GM12878 (cell line): Measurements from ENCODE around the gene TADA3. TPM values are rescaled to one million over a fixed set of nuclear protein-coding genes. Genes with fewer than 3 reads are reported as not detected.

ENCODE experiments used
- ATAC-seq: fragments of 200-7000 bp; cut with Tn5 transposase; 3 replicates; pipeline ENCODE4 v1.9.1; 2020; ENCODE audit warnings: mild to moderate bottlenecking, moderate library complexity
- BruUV-seq: library from RNA; stranded (reverse); fragments of 400-500 nt; replicated peaks from 2 replicates; lab custom pipeline; 2021; lab: Mats Ljungman, UMichigan
- CTCF ChIA-PET: fragments of 300-600 bp; sonication (Branson Sonifier 250); formaldehyde crosslinking; extraction: SDS; loops from one replicate; lab custom pipeline; 2021; ENCODE audit warnings: inconsistent platforms; lab: Yijun Ruan, JAX
- POLR2A ChIA-PET: fragments of 350-600 bp; formaldehyde crosslinking; extraction: SDS; loops from one replicate; lab custom pipeline; 2021; ENCODE audit warnings: inconsistent platforms; lab: Charles Lee
- RAD21 ChIA-PET: fragments of 300-600 bp; sonication (Branson Sonifier 250); formaldehyde crosslinking; loops from one replicate; lab custom pipeline; 2023; ENCODE audit warnings: antibody characterized with exemption; ENCODE audit not compliant: unreplicated experiment; lab: Charles Lee
- SMC1A ChIA-PET: fragments of 300-600 bp; sonication (Branson Sonifier 250); formaldehyde crosslinking; loops from one replicate; lab custom pipeline; 2023; ENCODE audit not compliant: unreplicated experiment, uncharacterized antibody; lab: Charles Lee
- DNase-seq: peaks from one replicate; pipeline ENCODE4 v3.0.0-alpha.2; 2011; ENCODE audit warnings: low read depth, low spot score
- FAIRE-seq: peaks from 3 replicates; lab custom pipeline; 2011; peaks lifted over from hg19 to GRCh38; lab: Jason Lieb, UNC
- H2AFZ ChIP-seq: 2 replicates; pipeline ENCODE4 v1.6.0; 2011; ENCODE audit warnings: low read depth, low read length, control low read depth; ENCODE audit not compliant: control insufficient read depth
- H3K27ac ChIP-seq: 2 replicates; pipeline ENCODE4 v1.5.1; 2011; ENCODE audit warnings: control low read depth; ENCODE audit not compliant: control insufficient read depth, insufficient read depth
- H3K27me3 ChIP-seq, 2 experiments: replicated peaks in 1 of 2; 2 replicates each; pipeline versions ENCODE4 v1.6.0 to v1.6.1; 2011; ENCODE audit warnings: low read length in 1 of 2; ENCODE audit not compliant: control insufficient read depth in 2 of 2, insufficient read depth in 2 of 2
- H3K36me3 ChIP-seq, 2 experiments: 2 replicates each; pipeline ENCODE4 v1.5.1; 2011; ENCODE audit warnings: low read length in 1 of 2; ENCODE audit not compliant: control insufficient read depth in 2 of 2, insufficient read depth in 2 of 2
- H3K4me1 ChIP-seq: 2 replicates; pipeline ENCODE4 v1.6.1; 2011; ENCODE audit warnings: mild to moderate bottlenecking, low read length, moderate library complexity, mixed read lengths; ENCODE audit not compliant: control insufficient read depth, insufficient read depth
- H3K4me2 ChIP-seq: 2 replicates; pipeline ENCODE4 v1.6.0; 2011; ENCODE audit warnings: control low read depth; ENCODE audit not compliant: control insufficient read depth, insufficient read depth
- H3K4me3 ChIP-seq: fragments of 200-600 bp; sonication (generic); 2 replicates; pipeline ENCODE4 v1.5.1; 2016
- H3K79me2 ChIP-seq: 2 replicates; pipeline ENCODE4 v1.6.0; 2011; ENCODE audit warnings: low read length; ENCODE audit not compliant: control insufficient read depth, insufficient read depth
- H3K9ac ChIP-seq: 2 replicates; pipeline ENCODE4 v1.8.0; 2011; ENCODE audit warnings: low read length, control low read depth, mixed read lengths; ENCODE audit not compliant: control insufficient read depth, insufficient read depth
- H3K9me3 ChIP-seq: replicated peaks from 3 replicates; pipeline ENCODE4 v1.5.1; 2011; ENCODE audit warnings: mild to moderate bottlenecking, low read length; ENCODE audit not compliant: control insufficient read depth, insufficient read depth
- H4K20me1 ChIP-seq: 2 replicates; pipeline ENCODE4 v1.6.0; 2011; ENCODE audit not compliant: control insufficient read depth, insufficient read depth
- ETV6 ChIP-seq, 2 experiments: fragments of 450-650 bp in 1 of 2; IDR thresholded peaks in 1 of 2; conservative IDR thresholded peaks in 1 of 2; 2 replicates each; pipeline ENCODE4 v1.6.1; 2014; ENCODE audit warnings: antibody characterized with exemption in 1 of 2, borderline replicate concordance in 1 of 2, low read depth in 1 of 2, mild to moderate bottlenecking in 1 of 2, moderate library complexity in 1 of 2
- FOS ChIP-seq: IDR thresholded peaks from 3 replicates; pipeline ENCODE4 v1.6.1; 2011; ENCODE audit warnings: borderline replicate concordance; ENCODE audit not compliant: insufficient read length; ENCODE audit errors: extremely low read depth
- KDM1A ChIP-seq: fragments of 200-600 bp; sonication (generic); IDR thresholded peaks from 2 replicates; pipeline ENCODE4 v1.6.1; 2016; ENCODE audit warnings: borderline replicate concordance
- MLLT1 ChIP-seq: fragments of 450-650 bp; IDR thresholded peaks from 2 replicates; pipeline ENCODE4 v1.6.1; 2016; ENCODE audit warnings: mild to moderate bottlenecking
- ZNF592 ChIP-seq: fragments of 450-650 bp; IDR thresholded peaks from 2 replicates; pipeline ENCODE4 v1.6.1; 2017; ENCODE audit warnings: mild to moderate bottlenecking, moderate library complexity
- WGBS: methylation state at CpG from one replicate; pipeline ENCODE4 v1.1.6; 2016; ENCODE audit warnings: low lambda C conversion rate; ENCODE audit not compliant: insufficient replicate concordance, insufficient coverage; ENCODE audit errors: missing lambda C conversion rate; 5-methylcytosine and 5-hydroxymethylcytosine counted together
- in situ Hi-C: fragments of 300-500 bp; cut with MboI; formaldehyde crosslinking; loops from 9 replicates; pipeline ENCODE4 v1.14.3; 2018; ENCODE audit warnings: mixed read lengths
- intact Hi-C: fragments of 100-400 bp; cut with micrococcal nuclease; formaldehyde crosslinking; loops from one replicate; pipeline ENCODE4 v1.14.2; 2022; ENCODE audit not compliant: unreplicated experiment
- polyA plus RNA-seq, 11 experiments: library from polyadenylated mRNA; depleted of rRNA in 4 of 11; unstranded in 6 of 11; stranded (reverse) in 5 of 11; fragments of >200 nt; fragmentation: Nextera tagmentation in 4 of 11; fragmentation: Illumina TruSeq in 1 of 11; extraction: Ambion mirVana in 4 of 11; extraction: Trizol in 1 of 11; gene quantifications; 1 replicate in 1 of 11; 2 replicates in 10 of 11; pipeline versions ENCODE4 v1.2.1 to v1.2.3, GENCODE V29; 2011 to 2016; ENCODE audit warnings: inconsistent platforms in 2 of 11, missing spikeins in 2 of 11, low read depth in 1 of 11
- total RNA-seq, 4 experiments: library from RNA; depleted of rRNA in 3 of 4; stranded (reverse); fragments of >200 nt in 3 of 4; fragmentation: Illumina TruSeq in 1 of 4; extraction: Trizol in 1 of 4; gene quantifications; 2 replicates each; pipeline versions ENCODE4 v1.2.1 to v1.2.3, GENCODE V29; 2013 to 2021

TADA3 gene
- total and polyA plus RNA-seq, 10 of the 15 experiments (the other 5 are each of a cell fraction or from before 2014, with no cell fraction given): 2.6 to 71.2 (median 51.0) TPM

- in situ Hi-C loops: no loop called here
- no peaks in the 10 kb centered on the region for H4K20me1 ChIP-seq
- ATAC-seq: peak; percentile 35
- DNase-seq: no peak
- ChIA-PET RAD21 (interaction anchor here (0.6 to 3.1 kb wide), 6 partner anchors 15 to 182 kb away, joined by 3 to 11 read pairs (median 6); partner anchors contain the start of genes ARPC4, BRPF1 and TADA3), CTCF (interaction anchor here (0.5 to 3.2 kb wide), 3 partner anchors 18 to 48 kb away, joined by 3 to 24 read pairs (median 4); partner anchors contain the start of genes ARPC4, BRPF1 and TADA3)
- H3K4me3 ChIP-seq: peak overlapping the region; percentile 88
- TF ChIP-seq ETV6 (conservative IDR thresholded peaks at IDR 0.05 in 1 of 2, IDR thresholded peaks at IDR 0.05 in 1 of 2; ENCODE audit: borderline replicate concordance in 1 of 2, low read depth in 1 of 2): no peak
- TF ChIP-seq KDM1A: no peak
- TF ChIP-seq ZNF592: no peak
- no peak for TF ChIP-seq FOS
- no peak for TF ChIP-seq MLLT1
- TF ChIP-seq, all 136 proteins: peak for 0
- no TSS peak for BruUV-seq
- H2AFZ ChIP-seq: peak overlapping the region; percentile 99
- peaks cover 15% of the 10 kb centered on the region for H3K79me2 ChIP-seq
- intact Hi-C loops: loop anchor here (1.0 kb wide), 1 partner anchor 42 kb away; the partner anchor contains the start of gene TADA3
- no peaks in the 10 kb centered on the region for H3K9me3 ChIP-seq
- H3K27ac ChIP-seq: peak overlapping the region; percentile 82
- ChIA-PET POLR2A (interaction anchor here (1.2 to 2.9 kb wide), 6 partner anchors 28 to 140 kb away, joined by 3 to 20 read pairs (median 4); partner anchors contain the start of genes ARPC4, JAGN1 and TADA3), SMC1A (interaction anchor here (0.9 to 2.6 kb wide), 2 partner anchors 19 to 24 kb away, joined by 3 to 16 read pairs; partner anchors contain the start of gene BRPF1)
- H3K4me2 ChIP-seq: peak overlapping the region; percentile 70
- H3K36me3 ChIP-seq: peaks cover 10 to 15% of the 10 kb centered on the region in 2 experiments; a peak in 3 of 4 replicates
- H3K9ac ChIP-seq: peak overlapping the region; percentile 86
- H3K27me3 ChIP-seq: no peaks in the 10 kb centered on the region
- FAIRE-seq: peak; percentile 75
- under 1% methylated on average over 17 of the region's 17 CpGs for WGBS
- H3K4me1 ChIP-seq: peaks cover 21% of the 10 kb centered on the region
Measured at GRCh38 chr3:9750556-9751411, 41.5 kb downstream of the TADA3 start.
